ENCODE measurements around the gene NRIP1.

DNA sequence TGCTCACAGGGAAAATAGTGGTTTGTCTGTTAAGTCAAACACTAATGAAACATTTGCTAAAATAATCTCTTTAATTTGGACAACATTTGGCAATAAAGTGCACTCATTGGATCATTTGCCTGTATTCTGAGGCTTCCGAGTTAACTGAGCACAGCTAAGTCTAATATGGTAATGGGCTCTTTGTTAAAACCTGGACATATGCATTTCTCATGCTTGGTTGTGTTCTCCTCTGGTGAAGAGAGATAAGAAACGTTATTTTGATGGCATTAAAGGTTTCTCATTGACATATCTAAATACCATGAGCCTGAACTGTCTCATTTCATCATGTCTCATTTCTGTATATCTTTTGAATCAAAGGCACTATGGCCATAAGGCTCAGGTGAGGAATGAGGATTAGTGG lies 13.4 kb upstream of the NRIP1 start:
- TF ChIP-seq FOS (IDR thresholded peaks at IDR 0.05; ENCODE audit: borderline replicate concordance, insufficient read depth, low read length) (no peak), POLR2AphosphoS5 (IDR thresholded peaks at IDR 0.05; ENCODE audit: insufficient read depth, low read depth, low read length) (no peak), EZH2 (IDR thresholded peaks at IDR 0.05; ENCODE audit: borderline replicate concordance, low read depth, low read length, severe bottlenecking) (no peak), POLR2A (IDR thresholded peaks at IDR 0.05; ENCODE audit: low read depth, low read length) (no peak), JUN (IDR thresholded peaks at IDR 0.05; ENCODE audit: borderline replicate concordance, insufficient read depth, insufficient read length, low read depth) (no peak), MYC (IDR thresholded peaks at IDR 0.05; ENCODE audit: low read depth, low read length) (no peak), GATA2 (IDR thresholded peaks at IDR 0.05; ENCODE audit: insufficient read depth, insufficient read length, low read depth, low read length) (no peak)
- TF ChIP-seq, protein P1, sequence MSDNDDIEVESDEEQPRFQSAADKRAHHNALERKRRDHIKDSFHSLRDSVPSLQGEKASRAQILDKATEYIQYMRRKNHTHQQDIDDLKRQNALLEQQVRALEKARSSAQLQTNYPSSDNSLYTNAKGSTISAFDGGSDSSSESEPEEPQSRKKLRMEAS (IDR thresholded peaks at IDR 0.05; ENCODE audit: insufficient read depth, insufficient read length) = no peak
- TF ChIP-seq, protein P2, sequence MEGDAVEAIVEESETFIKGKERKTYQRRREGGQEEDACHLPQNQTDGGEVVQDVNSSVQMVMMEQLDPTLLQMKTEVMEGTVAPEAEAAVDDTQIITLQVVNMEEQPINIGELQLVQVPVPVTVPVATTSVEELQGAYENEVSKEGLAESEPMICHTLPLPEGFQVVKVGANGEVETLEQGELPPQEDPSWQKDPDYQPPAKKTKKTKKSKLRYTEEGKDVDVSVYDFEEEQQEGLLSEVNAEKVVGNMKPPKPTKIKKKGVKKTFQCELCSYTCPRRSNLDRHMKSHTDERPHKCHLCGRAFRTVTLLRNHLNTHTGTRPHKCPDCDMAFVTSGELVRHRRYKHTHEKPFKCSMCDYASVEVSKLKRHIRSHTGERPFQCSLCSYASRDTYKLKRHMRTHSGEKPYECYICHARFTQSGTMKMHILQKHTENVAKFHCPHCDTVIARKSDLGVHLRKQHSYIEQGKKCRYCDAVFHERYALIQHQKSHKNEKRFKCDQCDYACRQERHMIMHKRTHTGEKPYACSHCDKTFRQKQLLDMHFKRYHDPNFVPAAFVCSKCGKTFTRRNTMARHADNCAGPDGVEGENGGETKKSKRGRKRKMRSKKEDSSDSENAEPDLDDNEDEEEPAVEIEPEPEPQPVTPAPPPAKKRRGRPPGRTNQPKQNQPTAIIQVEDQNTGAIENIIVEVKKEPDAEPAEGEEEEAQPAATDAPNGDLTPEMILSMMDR (IDR thresholded peaks at IDR 0.05; ENCODE audit: extremely low read depth in 1 of 2, insufficient read depth in 1 of 2, low read depth in 1 of 2, low read length in 2 of 2) = no peak

Measured in endothelial cell of umbilical vein (primary cell).